ENCODE data around the gene ZNF124.
"Not testable (repeated sequence)": the region's sequence is repeated elsewhere in the genome, so short reads cannot be mapped to it uniquely, and the experiment has no call there.

DNA sequence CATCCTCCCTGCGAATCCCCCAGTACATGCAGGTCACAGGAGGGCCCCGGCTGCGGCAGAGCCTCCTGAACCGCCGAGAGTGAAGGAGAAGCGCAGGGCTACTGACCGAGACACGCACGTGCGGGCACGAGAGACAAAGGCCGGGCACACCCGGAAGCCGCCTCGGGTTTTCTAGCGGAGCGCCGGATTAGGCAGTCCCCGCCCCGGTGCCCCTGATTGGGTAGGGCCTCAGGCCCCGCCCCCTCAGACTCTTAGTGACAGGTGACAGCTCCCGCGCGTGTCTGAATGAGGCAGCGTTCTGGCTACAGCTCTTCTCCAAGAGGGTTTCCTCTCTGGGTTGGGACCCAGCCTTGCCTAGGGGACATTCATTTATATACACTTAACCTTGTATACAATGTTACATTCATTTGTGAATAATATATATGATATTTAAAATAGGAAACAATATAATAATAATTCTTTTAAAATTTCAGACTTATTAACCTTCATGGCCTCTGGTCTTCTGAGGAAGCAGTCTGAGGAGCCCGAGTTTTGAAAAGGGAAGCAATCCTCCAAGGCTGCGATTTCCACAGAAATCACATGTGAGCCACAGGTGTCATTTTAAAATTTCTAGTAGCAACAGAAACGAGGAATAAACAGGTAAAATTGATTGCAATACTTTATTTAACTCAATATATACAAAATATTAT, at the start of gene ZNF124:
- TF ChIP-seq, protein P1, sequence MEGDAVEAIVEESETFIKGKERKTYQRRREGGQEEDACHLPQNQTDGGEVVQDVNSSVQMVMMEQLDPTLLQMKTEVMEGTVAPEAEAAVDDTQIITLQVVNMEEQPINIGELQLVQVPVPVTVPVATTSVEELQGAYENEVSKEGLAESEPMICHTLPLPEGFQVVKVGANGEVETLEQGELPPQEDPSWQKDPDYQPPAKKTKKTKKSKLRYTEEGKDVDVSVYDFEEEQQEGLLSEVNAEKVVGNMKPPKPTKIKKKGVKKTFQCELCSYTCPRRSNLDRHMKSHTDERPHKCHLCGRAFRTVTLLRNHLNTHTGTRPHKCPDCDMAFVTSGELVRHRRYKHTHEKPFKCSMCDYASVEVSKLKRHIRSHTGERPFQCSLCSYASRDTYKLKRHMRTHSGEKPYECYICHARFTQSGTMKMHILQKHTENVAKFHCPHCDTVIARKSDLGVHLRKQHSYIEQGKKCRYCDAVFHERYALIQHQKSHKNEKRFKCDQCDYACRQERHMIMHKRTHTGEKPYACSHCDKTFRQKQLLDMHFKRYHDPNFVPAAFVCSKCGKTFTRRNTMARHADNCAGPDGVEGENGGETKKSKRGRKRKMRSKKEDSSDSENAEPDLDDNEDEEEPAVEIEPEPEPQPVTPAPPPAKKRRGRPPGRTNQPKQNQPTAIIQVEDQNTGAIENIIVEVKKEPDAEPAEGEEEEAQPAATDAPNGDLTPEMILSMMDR (conservative IDR thresholded peaks at IDR 0.05; ENCODE audit: low read depth in 2 of 2): not testable (repeated sequence)
- TF ChIP-seq CREB1 (CRISPR knock-in tag; IDR thresholded peaks at IDR 0.05; ENCODE audit: low read depth); EZH2 (IDR thresholded peaks at IDR 0.05; ENCODE audit: low read depth, unreplicated experiment); EZH2phosphoT487 (IDR thresholded peaks at IDR 0.05; ENCODE audit: unreplicated experiment); POLR2AphosphoS5 (IDR thresholded peaks at IDR 0.05; ENCODE audit: low read depth); JUNB (IDR thresholded peaks at IDR 0.05; ENCODE audit: unreplicated experiment); NANOG (IDR thresholded peaks at IDR 0.05; ENCODE audit: borderline replicate concordance): not testable (repeated sequence)
- TF ChIP-seq, protein P2, sequence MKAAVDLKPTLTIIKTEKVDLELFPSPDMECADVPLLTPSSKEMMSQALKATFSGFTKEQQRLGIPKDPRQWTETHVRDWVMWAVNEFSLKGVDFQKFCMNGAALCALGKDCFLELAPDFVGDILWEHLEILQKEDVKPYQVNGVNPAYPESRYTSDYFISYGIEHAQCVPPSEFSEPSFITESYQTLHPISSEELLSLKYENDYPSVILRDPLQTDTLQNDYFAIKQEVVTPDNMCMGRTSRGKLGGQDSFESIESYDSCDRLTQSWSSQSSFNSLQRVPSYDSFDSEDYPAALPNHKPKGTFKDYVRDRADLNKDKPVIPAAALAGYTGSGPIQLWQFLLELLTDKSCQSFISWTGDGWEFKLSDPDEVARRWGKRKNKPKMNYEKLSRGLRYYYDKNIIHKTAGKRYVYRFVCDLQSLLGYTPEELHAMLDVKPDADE (IDR thresholded peaks at IDR 0.05): not testable (repeated sequence)

Data from GM23338 (cell line).